WERI-Rb-1 (cell line): ENCODE measurements around the gene POU6F2.

Experiments used
- DNase-seq: peaks from one replicate; pipeline ENCODE4 v3.0.0-alpha.2; 2020
- H3K27ac ChIP-seq: fragments of 250-450 bp; sonication (Bioruptor Pico); 2 replicates; pipeline ENCODE4 v1.5.1; 2020; ENCODE audit warnings: mild to moderate bottlenecking, moderate library complexity
- H3K27me3 ChIP-seq: fragments of 250-450 bp; sonication (Bioruptor Pico); 2 replicates; pipeline ENCODE4 v1.5.1; 2021; ENCODE audit warnings: mild to moderate bottlenecking, low read depth, moderate library complexity; ENCODE audit not compliant: insufficient read depth, severe bottlenecking
- H3K36me3 ChIP-seq: fragments of 250-450 bp; sonication (Bioruptor Pico); 2 replicates; pipeline ENCODE4 v1.5.1; 2020; ENCODE audit warnings: mild to moderate bottlenecking, moderate library complexity
- H3K4me3 ChIP-seq: 2 replicates; pipeline ENCODE4 v1.5.1; 2011; ENCODE audit warnings: low read depth, mild to moderate bottlenecking, control low read depth, low read length
- H3K9me3 ChIP-seq: fragments of 250-450 bp; sonication (Bioruptor Pico); 2 replicates; pipeline ENCODE4 v1.5.1; 2021; ENCODE audit warnings: mild to moderate bottlenecking, moderate library complexity; ENCODE audit not compliant: severe bottlenecking
- TF ChIP-seq, protein P1 (sequence below): IDR thresholded peaks from 2 replicates; pipeline ENCODE4 v1.5.1; 2011; ENCODE audit warnings: low read depth, mild to moderate bottlenecking, control low read depth, inconsistent platforms, low read length

Gene POU6F2

DNA sequence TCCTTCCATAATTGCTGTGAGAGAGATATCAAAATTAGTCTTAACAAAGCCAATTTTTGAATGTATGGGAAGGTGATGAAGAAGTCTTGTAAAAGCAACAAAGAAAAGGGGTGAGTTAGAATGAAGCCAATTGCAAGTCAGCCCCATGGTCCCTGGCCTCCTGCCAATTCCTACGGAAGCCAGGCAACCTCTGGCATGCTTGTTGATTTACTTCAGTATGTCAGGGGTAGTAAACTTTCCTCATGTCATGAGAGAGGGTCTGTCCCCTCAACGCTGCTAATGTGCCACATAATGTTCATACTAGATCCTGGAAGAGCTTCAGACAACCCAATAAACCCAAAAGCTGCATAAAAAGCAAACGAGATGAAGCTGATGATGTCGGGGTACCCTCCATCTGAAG lies 429.4 kb downstream of the POU6F2 start:
- Histone ChIP-seq H3K9me3 (no peaks in the 10 kb centered on the region), H3K36me3 (no peaks in the 10 kb centered on the region), H3K4me3 (no peak overlapping the region), H3K27me3 (no peaks in the 10 kb centered on the region), H3K27ac (no peak overlapping the region)
- no peak for DNase-seq
- TF ChIP-seq, protein P1, sequence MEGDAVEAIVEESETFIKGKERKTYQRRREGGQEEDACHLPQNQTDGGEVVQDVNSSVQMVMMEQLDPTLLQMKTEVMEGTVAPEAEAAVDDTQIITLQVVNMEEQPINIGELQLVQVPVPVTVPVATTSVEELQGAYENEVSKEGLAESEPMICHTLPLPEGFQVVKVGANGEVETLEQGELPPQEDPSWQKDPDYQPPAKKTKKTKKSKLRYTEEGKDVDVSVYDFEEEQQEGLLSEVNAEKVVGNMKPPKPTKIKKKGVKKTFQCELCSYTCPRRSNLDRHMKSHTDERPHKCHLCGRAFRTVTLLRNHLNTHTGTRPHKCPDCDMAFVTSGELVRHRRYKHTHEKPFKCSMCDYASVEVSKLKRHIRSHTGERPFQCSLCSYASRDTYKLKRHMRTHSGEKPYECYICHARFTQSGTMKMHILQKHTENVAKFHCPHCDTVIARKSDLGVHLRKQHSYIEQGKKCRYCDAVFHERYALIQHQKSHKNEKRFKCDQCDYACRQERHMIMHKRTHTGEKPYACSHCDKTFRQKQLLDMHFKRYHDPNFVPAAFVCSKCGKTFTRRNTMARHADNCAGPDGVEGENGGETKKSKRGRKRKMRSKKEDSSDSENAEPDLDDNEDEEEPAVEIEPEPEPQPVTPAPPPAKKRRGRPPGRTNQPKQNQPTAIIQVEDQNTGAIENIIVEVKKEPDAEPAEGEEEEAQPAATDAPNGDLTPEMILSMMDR: no peak

GRCh38 chr7:39407723-39408122 lies 430.0 kb downstream of the POU6F2 start:
- Histone ChIP-seq H3K9me3 (no peaks in the 10 kb centered on the region), H3K27me3 (no peaks in the 10 kb centered on the region), H3K4me3 (no peak overlapping the region), H3K36me3 (no peaks in the 10 kb centered on the region), H3K27ac (no peak overlapping the region)
- TF ChIP-seq, protein P1: no peak
- no peak for DNase-seq

DNA sequence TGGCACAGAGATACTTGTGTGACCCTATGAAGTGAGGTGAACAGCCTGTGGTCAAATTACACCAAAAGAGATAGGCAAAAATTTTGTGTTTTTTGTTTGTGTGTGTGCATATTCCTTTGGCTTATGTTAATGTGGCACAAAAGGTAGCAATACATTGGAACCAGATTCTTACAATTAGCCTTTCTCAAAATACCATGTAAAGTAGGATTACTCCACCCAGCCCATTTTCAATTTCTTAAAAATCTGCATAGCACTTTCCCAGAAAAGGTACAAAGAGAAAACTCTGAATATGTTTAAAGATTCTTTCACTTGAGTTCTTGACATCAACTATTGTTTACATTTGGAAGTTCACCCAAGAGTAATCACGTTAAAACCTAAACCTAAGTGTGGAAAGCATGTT lies 431.2 kb downstream of the POU6F2 start:
- Histone ChIP-seq H3K27me3 (no peaks in the 10 kb centered on the region), H3K27ac (no peak overlapping the region), H3K36me3 (no peaks in the 10 kb centered on the region), H3K4me3 (no peak overlapping the region), H3K9me3 (no peaks in the 10 kb centered on the region)
- DNase-seq: no peak
- TF ChIP-seq, protein P1: no peak

- no peaks in the 10 kb centered on the region for H3K9me3 ChIP-seq
- H3K36me3 ChIP-seq: no peaks in the 10 kb centered on the region
- no peak overlapping the region for H3K27ac ChIP-seq
- no peak for DNase-seq
- no peak overlapping the region for H3K4me3 ChIP-seq
- TF ChIP-seq, protein P1: no peak
- no peaks in the 10 kb centered on the region for H3K27me3 ChIP-seq
These were observed 432.9 kb downstream of the POU6F2 start for GRCh38 chr7:39410582-39410981.

DNA sequence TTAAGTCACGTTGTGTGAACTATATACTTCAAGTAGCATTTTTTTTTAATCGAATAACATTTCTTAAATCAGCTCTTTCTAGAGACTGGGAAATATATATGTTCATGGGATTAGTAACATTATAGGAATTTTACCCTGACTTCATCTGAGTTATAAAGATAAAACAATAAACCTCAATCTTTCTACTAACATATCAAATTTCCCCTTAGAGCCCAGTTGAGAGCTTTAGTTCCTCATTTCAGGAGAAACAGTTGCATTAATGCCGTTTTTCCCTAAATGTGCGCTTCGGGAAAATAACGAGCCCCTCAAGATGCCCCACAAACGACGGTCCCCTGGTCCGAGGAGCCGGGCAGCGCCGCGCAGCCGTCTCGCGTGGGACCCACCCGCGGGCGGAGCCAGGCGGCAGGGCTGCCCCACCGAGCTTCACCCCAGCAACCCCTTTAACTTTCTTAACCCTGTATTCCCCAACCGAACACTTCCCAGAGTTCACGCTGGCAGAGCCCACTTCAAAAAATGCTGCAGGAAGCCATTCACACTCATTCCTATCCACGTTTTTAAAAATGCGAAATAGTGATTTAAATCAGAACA lies 436.0 kb downstream of the POU6F2 start:
- Histone ChIP-seq H3K4me3 (peak overlapping the region; percentile 64), H3K36me3 (no peaks in the 10 kb centered on the region), H3K27ac (no peak overlapping the region), H3K9me3 (no peaks in the 10 kb centered on the region), H3K27me3 (no peaks in the 10 kb centered on the region)
- TF ChIP-seq, protein P1: no peak
- no peak for DNase-seq
